HepG2 (cell line): ENCODE data around the gene OSBPL10. TPM values are rescaled to one million over a fixed set of nuclear protein-coding genes. Genes with fewer than 3 reads are reported as not detected.

Experiments
- ARID5B ChIP-seq: IDR thresholded peaks from 2 replicates; pipeline ENCODE4 v1.4.0; 2020; ENCODE audit warnings: mild to moderate bottlenecking, missing genetic modification reagents
- ATF4 ChIP-seq, 2 experiments: fragments of 450-650 bp in 1 of 2; sonication (generic) in 1 of 2; formaldehyde crosslinking; IDR thresholded peaks; 2 replicates each; pipeline versions ENCODE4 v1.5.0 to v1.8.0; 2020 to 2022; ENCODE audit warnings: mild to moderate bottlenecking in 1 of 2, missing genetic modification reagents in 1 of 2
- DDIT3 ChIP-seq: sonication (generic); formaldehyde crosslinking; IDR thresholded peaks from 2 replicates; pipeline ENCODE4 v1.4.0; 2020; ENCODE audit warnings: mild to moderate bottlenecking, missing genetic modification reagents
- GATAD2A ChIP-seq: IDR thresholded peaks from 2 replicates; pipeline ENCODE4 v1.6.1; 2016
- HNF4G ChIP-seq, 2 experiments: sonication (generic) in 1 of 2; formaldehyde crosslinking in 1 of 2; IDR thresholded peaks; 2 replicates each; pipeline versions ENCODE4 v1.4.0 to v1.6.1; 2011 to 2020; ENCODE audit warnings: borderline replicate concordance in 2 of 2, low read depth in 2 of 2, mild to moderate bottlenecking in 2 of 2, low read length in 1 of 2, missing genetic modification reagents in 1 of 2, moderate library complexity in 1 of 2
- MED13 ChIP-seq: sonication (generic); formaldehyde crosslinking; IDR thresholded peaks from 2 replicates; pipeline ENCODE4 v1.5.0; 2020; ENCODE audit warnings: missing genetic modification reagents
- MIXL1 ChIP-seq: IDR thresholded peaks from 2 replicates; pipeline ENCODE4 v1.6.1; 2016
- MYC ChIP-seq: sonication (generic); formaldehyde crosslinking; IDR thresholded peaks from 2 replicates; pipeline ENCODE4 v1.9.0; 2021; ENCODE audit warnings: missing genetic modification reagents, borderline replicate concordance
- NFE2 ChIP-seq: sonication (generic); formaldehyde crosslinking; IDR thresholded peaks from 2 replicates; pipeline ENCODE4 v1.4.0; 2020; ENCODE audit warnings: missing genetic modification reagents
- NR2F2 ChIP-seq: IDR thresholded peaks from 2 replicates; pipeline ENCODE4 v1.6.1; 2012; ENCODE audit warnings: low read depth, inconsistent platforms, borderline replicate concordance
- SAP130 ChIP-seq: IDR thresholded peaks from 2 replicates; pipeline ENCODE4 v1.6.1; 2016; ENCODE audit warnings: low read depth
- SRF ChIP-seq: IDR thresholded peaks from 2 replicates; pipeline ENCODE4 v1.6.1; 2011; ENCODE audit warnings: mild to moderate bottlenecking, low read depth, low read length, moderate library complexity
- SRY ChIP-seq: sonication (generic); formaldehyde crosslinking; IDR thresholded peaks from 2 replicates; pipeline ENCODE4 v1.8.0; 2022; ENCODE audit warnings: mild to moderate bottlenecking, missing genetic modification reagents
- TFDP2 ChIP-seq: sonication (generic); formaldehyde crosslinking; IDR thresholded peaks from 2 replicates; pipeline ENCODE4 v1.4.0; 2020; ENCODE audit warnings: missing genetic modification reagents
- TSC22D2 ChIP-seq: sonication (generic); formaldehyde crosslinking; IDR thresholded peaks from 2 replicates; pipeline ENCODE4 v1.5.1; 2020; ENCODE audit warnings: missing genetic modification reagents, mild to moderate bottlenecking, borderline replicate concordance
- YEATS4 ChIP-seq: sonication (generic); formaldehyde crosslinking; IDR thresholded peaks from 2 replicates; pipeline ENCODE4 v1.4.0; 2020; ENCODE audit warnings: missing genetic modification reagents, borderline replicate concordance
- ZBTB43 ChIP-seq: sonication (generic); formaldehyde crosslinking; conservative IDR thresholded peaks from 2 replicates; pipeline ENCODE4 v1.4.0; 2020; ENCODE audit warnings: missing genetic modification reagents
- ZFX ChIP-seq: sonication (generic); formaldehyde crosslinking; IDR thresholded peaks from 2 replicates; pipeline ENCODE4 v1.4.0; 2020; ENCODE audit warnings: mild to moderate bottlenecking, low read depth, missing genetic modification reagents, moderate library complexity
- ZNF256 ChIP-seq: sonication (generic); formaldehyde crosslinking; conservative IDR thresholded peaks from 2 replicates; pipeline ENCODE4 v1.4.0; 2020; ENCODE audit warnings: missing genetic modification reagents
- ZNF414 ChIP-seq: sonication (generic); formaldehyde crosslinking; IDR thresholded peaks from 2 replicates; pipeline ENCODE4 v1.5.0; 2020; ENCODE audit warnings: missing genetic modification reagents
- ZNF556 ChIP-seq: sonication (generic); formaldehyde crosslinking; IDR thresholded peaks from 2 replicates; pipeline ENCODE4 v1.4.0; 2020; ENCODE audit warnings: mild to moderate bottlenecking, missing genetic modification reagents, borderline replicate concordance
- ZNF891 ChIP-seq: sonication (generic); formaldehyde crosslinking; IDR thresholded peaks from 2 replicates; pipeline ENCODE4 v1.5.0; 2020; ENCODE audit warnings: mild to moderate bottlenecking, missing genetic modification reagents
- polyA plus RNA-seq, 8 experiments: library from polyadenylated mRNA; depleted of rRNA in 3 of 8; stranded (reverse) in 7 of 8; unstranded in 1 of 8; fragments of >200 nt; fragmentation: Illumina TruSeq in 4 of 8; extraction: Trizol in 4 of 8; gene quantifications; 2 replicates each; pipeline versions ENCODE4 v1.2.1 to v1.2.3, GENCODE V29; 2011 to 2016; ENCODE audit warnings: low read depth in 4 of 8, missing spikeins in 1 of 8, mixed read lengths in 1 of 8; ENCODE audit not compliant: insufficient read depth in 1 of 8
- total RNA-seq, 5 experiments: library from RNA; depleted of rRNA; stranded (reverse); fragments of >200 nt; fragmentation: Illumina TruSeq; extraction: Trizol; gene quantifications; 2 replicates each; pipeline ENCODE4 v1.2.3, GENCODE V29; 2016; ENCODE audit warnings: low read depth in 1 of 5

OSBPL10 gene
- total and polyA plus RNA-seq, 2 of the 13 experiments (the other 11 are each of a cell fraction or from before 2014, with no cell fraction given), result 10.3 to 28.6 TPM

- no peak for TF ChIP-seq ZNF414 (CRISPR knock-in tag)
- peak; percentile 25; the same call in 1 of the 2 replicates for TF ChIP-seq MIXL1 (CRISPR knock-in tag)
- TF ChIP-seq HNF4G (IDR thresholded peaks at IDR 0.05; ENCODE audit: borderline replicate concordance, low read depth, low read length), result no peak
- TF ChIP-seq HNF4G (CRISPR knock-in tag; IDR thresholded peaks at IDR 0.05; ENCODE audit: borderline replicate concordance, low read depth), result no peak
- no peak for TF ChIP-seq ZBTB43 (CRISPR knock-in tag)
- no peak for TF ChIP-seq TFDP2
- TF ChIP-seq ATF4 (CRISPR knock-in tag; IDR thresholded peaks at IDR 0.05), result no peak
- no peak for TF ChIP-seq ZNF891 (CRISPR knock-in tag)
- TF ChIP-seq MED13, result no peak
- TF ChIP-seq YEATS4 (CRISPR knock-in tag), result no peak
- no peak for TF ChIP-seq SRF
- TF ChIP-seq SRY (CRISPR knock-in tag), result no peak
- TF ChIP-seq SAP130 (CRISPR knock-in tag), result peak; percentile 26; the same call in 1 of the 2 replicates
- peak; percentile 55 for TF ChIP-seq GATAD2A (CRISPR knock-in tag)
- peak; percentile 68; the same call in 1 of the 2 replicates for TF ChIP-seq ARID5B (CRISPR knock-in tag)
- no peak for TF ChIP-seq MYC
- no peak for TF ChIP-seq NFE2 (CRISPR knock-in tag)
- no peak for TF ChIP-seq DDIT3 (CRISPR knock-in tag)
- TF ChIP-seq TSC22D2, result no peak
- TF ChIP-seq ZNF256 (CRISPR knock-in tag), result no peak
- TF ChIP-seq ZNF556 (CRISPR knock-in tag), result no peak
- no peak for TF ChIP-seq NR2F2
- no peak for TF ChIP-seq ZFX
Measured at GRCh38 chr3:31636694-31637442, 344.2 kb downstream of the OSBPL10 start (continued).
